Cardiac fibroblast (primary cell): ENCODE data around the gene STX4.

Experiments used
- DNase-seq, 2 donors: peaks; one replicate each; pipeline versions ENCODE4 v3.0.0 to v3.0.0-alpha.2; 2010; ENCODE audit warnings: low read depth in 2 of 2
- H3K4me3 ChIP-seq, 2 donors: replicated peaks in 1 of 2; 1 replicate in 1 of 2; 2 replicates in 1 of 2; pipeline ENCODE4 v1.5.1; 2011; ENCODE audit warnings: low read depth in 2 of 2, low read length in 2 of 2, mild to moderate bottlenecking in 2 of 2, moderate library complexity in 1 of 2
- TF ChIP-seq, protein P1 (sequence below): IDR thresholded peaks from one replicate; pipeline ENCODE4 v1.5.1; 2011; ENCODE audit warnings: low read depth, mild to moderate bottlenecking, low read length, inconsistent platforms

The STX4 gene

GRCh38 chr16:31080035-31080629, 46.8 kb downstream of the STX4 start:
- TF ChIP-seq, protein P1, sequence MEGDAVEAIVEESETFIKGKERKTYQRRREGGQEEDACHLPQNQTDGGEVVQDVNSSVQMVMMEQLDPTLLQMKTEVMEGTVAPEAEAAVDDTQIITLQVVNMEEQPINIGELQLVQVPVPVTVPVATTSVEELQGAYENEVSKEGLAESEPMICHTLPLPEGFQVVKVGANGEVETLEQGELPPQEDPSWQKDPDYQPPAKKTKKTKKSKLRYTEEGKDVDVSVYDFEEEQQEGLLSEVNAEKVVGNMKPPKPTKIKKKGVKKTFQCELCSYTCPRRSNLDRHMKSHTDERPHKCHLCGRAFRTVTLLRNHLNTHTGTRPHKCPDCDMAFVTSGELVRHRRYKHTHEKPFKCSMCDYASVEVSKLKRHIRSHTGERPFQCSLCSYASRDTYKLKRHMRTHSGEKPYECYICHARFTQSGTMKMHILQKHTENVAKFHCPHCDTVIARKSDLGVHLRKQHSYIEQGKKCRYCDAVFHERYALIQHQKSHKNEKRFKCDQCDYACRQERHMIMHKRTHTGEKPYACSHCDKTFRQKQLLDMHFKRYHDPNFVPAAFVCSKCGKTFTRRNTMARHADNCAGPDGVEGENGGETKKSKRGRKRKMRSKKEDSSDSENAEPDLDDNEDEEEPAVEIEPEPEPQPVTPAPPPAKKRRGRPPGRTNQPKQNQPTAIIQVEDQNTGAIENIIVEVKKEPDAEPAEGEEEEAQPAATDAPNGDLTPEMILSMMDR = no peak
- H3K4me3 ChIP-seq = no peak overlapping the region
- no peak for DNase-seq

- TF ChIP-seq, protein P1 = no peak
- H3K4me3 ChIP-seq = no peak overlapping the region
- no peak for DNase-seq
Measured at GRCh38 chr16:31080756-31081419, 47.5 kb downstream of the STX4 start.

GRCh38 chr16:31081428-31082351, 48.3 kb downstream of the STX4 start:
- DNase-seq = no peak
- TF ChIP-seq, protein P1 = no peak
- no peak overlapping the region for H3K4me3 ChIP-seq

- no peak overlapping the region for H3K4me3 ChIP-seq
- DNase-seq = no peak
- TF ChIP-seq, protein P1 = no peak
Measured at GRCh38 chr16:31082368-31083045, 49.1 kb downstream of the STX4 start.

GRCh38 chr16:31083081-31083480, 49.7 kb downstream of the STX4 start:
- TF ChIP-seq, protein P1 = no peak
- DNase-seq = no peak
- H3K4me3 ChIP-seq = no peak overlapping the region

DNA sequence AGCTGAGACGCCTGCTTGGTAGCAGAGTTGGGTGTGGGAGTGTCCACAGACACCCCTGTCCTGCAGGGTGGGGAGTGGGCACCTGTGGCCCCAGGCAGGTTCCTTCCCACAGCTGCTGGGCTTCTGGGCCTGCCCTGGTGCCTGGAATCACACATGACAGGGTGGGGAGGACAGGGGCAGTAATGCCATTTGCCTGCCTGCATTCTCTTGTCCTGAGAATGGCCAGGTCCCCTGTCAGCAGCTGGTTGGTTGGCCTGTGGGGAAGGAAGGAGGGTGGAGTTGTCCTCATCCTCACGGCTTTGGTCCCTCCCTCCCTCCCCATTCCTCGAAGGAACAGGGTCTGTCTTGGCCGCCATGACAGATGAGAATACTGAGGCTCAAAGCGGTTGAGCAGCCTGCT, 50.2 kb downstream of the STX4 start:
- TF ChIP-seq, protein P1 = no peak
- H3K4me3 ChIP-seq = no peak overlapping the region
- DNase-seq = no peak
